Right lobe of liver (tissue), 4 donors: ENCODE measurements around the gene AGFG1.

ENCODE experiments used
- CTCF ChIP-seq, 4 donors: fragments of 200-600 bp in 3 of 4; fragments of 450-650 bp in 1 of 4; IDR thresholded peaks; one replicate each; pipeline versions ENCODE4 v1.5.1 to v1.8.0; 2016 to 2022; ENCODE audit warnings: antibody characterized with exemption in 4 of 4, mild to moderate bottlenecking in 2 of 4
- POLR2A ChIP-seq: fragments of 450-650 bp; IDR thresholded peaks from one replicate; pipeline ENCODE4 v1.6.1; 2017; ENCODE audit warnings: antibody characterized with exemption, mild to moderate bottlenecking
- donor health status: DM: no; HTN: no; CAD: no.
- donor health status: DM: no; HTN: no; CAD: no.
- donor health status: DM: no; HTN: yes; CAD: no.

GRCh38 chr2:227579791-227580190 lies 107.8 kb downstream of the AGFG1 start:
- no peak for TF ChIP-seq CTCF (IDR thresholded peaks at IDR 0.05)
- no peak for TF ChIP-seq POLR2A
